ENCODE measurements around the gene KLHL10.

DNA sequence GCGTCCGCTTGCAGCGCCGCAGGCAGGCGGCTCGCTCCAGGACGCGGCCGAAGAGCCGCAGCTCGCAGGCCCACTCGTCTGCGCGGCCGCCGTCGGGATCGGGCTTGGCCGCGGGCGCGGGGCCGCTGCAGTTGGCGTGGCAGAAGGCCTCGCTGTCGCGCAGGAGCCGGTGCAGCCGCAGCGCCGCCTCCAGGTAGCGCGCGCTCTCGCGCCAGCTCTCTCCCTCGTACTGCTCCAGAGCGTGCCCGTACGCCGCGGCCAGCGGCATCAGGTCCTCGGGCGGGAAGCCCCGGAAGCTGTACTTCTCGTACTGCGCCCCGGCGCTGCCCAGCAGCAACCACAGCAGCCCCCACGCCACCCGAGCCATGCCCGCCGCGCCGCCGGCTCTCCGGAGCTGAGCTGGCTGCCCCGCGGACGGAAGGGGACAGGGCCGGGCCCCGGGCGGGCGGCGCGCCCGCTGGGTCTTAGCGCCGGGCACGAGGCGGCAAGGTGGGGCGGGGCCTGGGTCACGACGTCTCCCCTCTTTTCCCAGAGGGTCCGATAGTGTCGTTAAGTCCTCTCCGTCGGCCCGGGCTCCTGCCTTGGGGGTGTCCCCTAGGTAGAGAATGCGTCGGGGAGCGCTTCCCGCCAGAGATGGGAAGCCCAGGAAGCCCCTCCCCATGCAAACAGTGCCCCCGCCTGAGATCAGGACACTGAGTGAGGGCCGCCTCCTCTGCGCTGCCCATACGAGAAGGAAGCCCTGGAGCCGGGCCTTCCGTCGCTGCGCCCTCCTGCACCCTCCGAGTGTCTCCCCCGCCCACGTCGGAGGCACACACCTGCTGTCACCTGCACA, 25.9 kb upstream of the KLHL10 start, which contains the start of gene P3H4:
- TF ChIP-seq, protein P1, sequence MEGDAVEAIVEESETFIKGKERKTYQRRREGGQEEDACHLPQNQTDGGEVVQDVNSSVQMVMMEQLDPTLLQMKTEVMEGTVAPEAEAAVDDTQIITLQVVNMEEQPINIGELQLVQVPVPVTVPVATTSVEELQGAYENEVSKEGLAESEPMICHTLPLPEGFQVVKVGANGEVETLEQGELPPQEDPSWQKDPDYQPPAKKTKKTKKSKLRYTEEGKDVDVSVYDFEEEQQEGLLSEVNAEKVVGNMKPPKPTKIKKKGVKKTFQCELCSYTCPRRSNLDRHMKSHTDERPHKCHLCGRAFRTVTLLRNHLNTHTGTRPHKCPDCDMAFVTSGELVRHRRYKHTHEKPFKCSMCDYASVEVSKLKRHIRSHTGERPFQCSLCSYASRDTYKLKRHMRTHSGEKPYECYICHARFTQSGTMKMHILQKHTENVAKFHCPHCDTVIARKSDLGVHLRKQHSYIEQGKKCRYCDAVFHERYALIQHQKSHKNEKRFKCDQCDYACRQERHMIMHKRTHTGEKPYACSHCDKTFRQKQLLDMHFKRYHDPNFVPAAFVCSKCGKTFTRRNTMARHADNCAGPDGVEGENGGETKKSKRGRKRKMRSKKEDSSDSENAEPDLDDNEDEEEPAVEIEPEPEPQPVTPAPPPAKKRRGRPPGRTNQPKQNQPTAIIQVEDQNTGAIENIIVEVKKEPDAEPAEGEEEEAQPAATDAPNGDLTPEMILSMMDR (conservative IDR thresholded peaks at IDR 0.05 in 1 of 2, IDR thresholded peaks at IDR 0.05 in 1 of 2; ENCODE audit: extremely low read depth in 1 of 2, insufficient read depth in 1 of 2, low read depth in 1 of 2, low read length in 2 of 2): peak; percentile 39 to 79
- TF ChIP-seq EZH2 (IDR thresholded peaks at IDR 0.05; ENCODE audit: borderline replicate concordance, low read length): no peak

Measured in mammary epithelial cell (primary cell).